ENCODE data around the gene KAZN.
A peak's percentile ranks its signal among the peaks of the same experiment; 100 is the strongest.

The KAZN gene

GRCh38 chr1:14604414-14604813, 5.9 kb downstream of the KAZN start:
- DNase-seq (ENCODE audit: extremely low read depth, low read depth) = no peak
- TF ChIP-seq CTCF (IDR thresholded peaks at IDR 0.05; ENCODE audit: low read depth, low read length) = no peak

GRCh38 chr1:14605945-14606344, 7.5 kb downstream of the KAZN start:
- DNase-seq (ENCODE audit: extremely low read depth, low read depth) = no peak
- TF ChIP-seq CTCF (IDR thresholded peaks at IDR 0.05; ENCODE audit: low read depth, low read length) = no peak

GRCh38 chr1:14606632-14607031, 8.1 kb downstream of the KAZN start:
- TF ChIP-seq CTCF (IDR thresholded peaks at IDR 0.05; ENCODE audit: low read depth, low read length) = peak; percentile 29
- DNase-seq (ENCODE audit: extremely low read depth, low read depth) = no peak

- DNase-seq (ENCODE audit: extremely low read depth, low read depth) = no peak
- TF ChIP-seq CTCF (IDR thresholded peaks at IDR 0.05; ENCODE audit: low read depth, low read length) = no peak
These were observed 8.8 kb downstream of the KAZN start for GRCh38 chr1:14607295-14607694.

- TF ChIP-seq CTCF (IDR thresholded peaks at IDR 0.05; ENCODE audit: low read depth, low read length) = no peak
- DNase-seq (ENCODE audit: extremely low read depth, low read depth) = no peak
These were observed 9.8 kb downstream of the KAZN start for GRCh38 chr1:14608308-14608707.

- DNase-seq (ENCODE audit: extremely low read depth, low read depth) = no peak
- no peak for TF ChIP-seq CTCF (IDR thresholded peaks at IDR 0.05; ENCODE audit: low read depth, low read length)
These were observed 12.3 kb downstream of the KAZN start for GRCh38 chr1:14610761-14611160.

GRCh38 chr1:14611792-14612191, 13.3 kb downstream of the KAZN start:
- no peak for TF ChIP-seq CTCF (IDR thresholded peaks at IDR 0.05; ENCODE audit: low read depth, low read length)

More at GRCh38 chr1:14611792-14612191, 13.3 kb downstream of the KAZN start:
- DNase-seq (ENCODE audit: extremely low read depth, low read depth) = no peak
